ENCODE data around the gene TSPAN19. TPM values are rescaled to one million over a fixed set of nuclear protein-coding genes. Genes with fewer than 3 reads are reported as not detected.

Gene TSPAN19
- not detected in 5 replicates for total RNA-seq (2022; extraction: Qiagen RNA extraction; ENCODE audit: low read depth)

DNA sequence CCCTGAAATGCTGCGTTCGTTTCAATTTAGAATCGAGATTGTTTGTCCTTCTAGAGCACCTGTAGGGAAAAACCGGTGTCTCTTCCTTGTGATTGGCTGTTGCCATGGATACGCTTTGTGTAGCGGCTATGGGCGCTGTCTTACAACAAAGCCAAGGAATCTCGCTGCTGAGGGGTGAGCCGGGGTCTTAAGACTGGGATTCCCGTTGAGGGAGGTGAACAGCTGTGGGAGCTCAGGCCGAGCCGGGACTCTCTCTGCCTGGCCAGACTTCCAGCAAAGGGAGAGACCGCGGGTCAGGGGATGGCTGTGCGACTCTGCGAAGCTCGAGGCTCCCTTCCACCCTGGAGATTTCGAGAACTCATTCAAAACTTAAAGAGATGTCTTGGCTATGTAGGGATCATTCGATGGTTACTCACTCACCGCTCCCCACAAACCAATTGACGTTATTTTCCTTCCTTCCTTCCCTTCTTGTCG, at the start of gene TSPAN19, which contains the start of gene LRRIQ1:
Gene TSPAN19, minus strand, starts transcription at position 44 of the 474 bp plus-strand sequence. CDS start 6,331 bp downstream, outside the sequence.
Gene LRRIQ1, plus strand, starts transcription at position 118 of the 474 bp plus-strand sequence. CDS start 1,826 bp downstream, outside the sequence.

Other genes starting within 250 kb of the TSPAN19 start
- gene SLC6A15, start 123.5 kb downstream of the TSPAN19 start, total RNA-seq (2022; extraction: Qiagen RNA extraction; ENCODE audit: low read depth) = 2.4 to 5.3 TPM (median 3.5 TPM) in 5 replicates
- 0.36 to 1.3 TPM (median 0.84 TPM) in 5 replicates for gene LRRIQ1, start 74 bp upstream of the TSPAN19 start, total RNA-seq (2022; extraction: Qiagen RNA extraction; ENCODE audit: low read depth)
- 5.4 to 7.1 TPM (median 6.1 TPM) in 5 replicates for gene ALX1, start 243.9 kb upstream of the TSPAN19 start, total RNA-seq (2022; extraction: Qiagen RNA extraction; ENCODE audit: low read depth)

All from A549 treated with DMSO at 1 μM for 4 hours (cell line).